Cerebellar cortex (tissue), 1 donor: ENCODE measurements around the gene SGSM2.

Experiments
- DNase-seq: peaks from one replicate; pipeline ENCODE4 v3.0.0-alpha.2; 2015; ENCODE audit warnings: low spot score

The SGSM2 gene

DNA sequence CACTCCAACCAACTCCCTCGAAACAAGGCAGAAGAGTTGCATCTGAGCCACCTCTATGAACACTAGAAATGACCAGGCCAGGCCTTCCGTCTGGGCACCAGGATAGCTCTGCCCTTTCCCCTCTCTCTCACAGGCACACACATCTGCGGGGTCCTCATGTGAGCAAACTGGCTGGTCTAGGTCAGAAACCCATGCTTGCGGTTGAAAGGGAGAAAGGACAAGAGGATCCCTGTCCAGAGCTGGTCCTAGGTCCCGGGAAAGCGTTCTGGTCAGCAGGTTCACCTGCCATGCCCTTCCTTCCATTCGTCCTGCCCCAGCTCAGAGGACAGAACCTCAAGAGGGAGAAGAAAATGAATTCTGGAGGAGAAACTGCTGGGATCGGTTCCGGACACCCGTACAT lies 60.9 kb downstream of the SGSM2 start:
- DNase-seq: no peak

GRCh38 chr17:2398655-2399571 lies 61.6 kb downstream of the SGSM2 start:
- DNase-seq: peak; percentile 59

DNA sequence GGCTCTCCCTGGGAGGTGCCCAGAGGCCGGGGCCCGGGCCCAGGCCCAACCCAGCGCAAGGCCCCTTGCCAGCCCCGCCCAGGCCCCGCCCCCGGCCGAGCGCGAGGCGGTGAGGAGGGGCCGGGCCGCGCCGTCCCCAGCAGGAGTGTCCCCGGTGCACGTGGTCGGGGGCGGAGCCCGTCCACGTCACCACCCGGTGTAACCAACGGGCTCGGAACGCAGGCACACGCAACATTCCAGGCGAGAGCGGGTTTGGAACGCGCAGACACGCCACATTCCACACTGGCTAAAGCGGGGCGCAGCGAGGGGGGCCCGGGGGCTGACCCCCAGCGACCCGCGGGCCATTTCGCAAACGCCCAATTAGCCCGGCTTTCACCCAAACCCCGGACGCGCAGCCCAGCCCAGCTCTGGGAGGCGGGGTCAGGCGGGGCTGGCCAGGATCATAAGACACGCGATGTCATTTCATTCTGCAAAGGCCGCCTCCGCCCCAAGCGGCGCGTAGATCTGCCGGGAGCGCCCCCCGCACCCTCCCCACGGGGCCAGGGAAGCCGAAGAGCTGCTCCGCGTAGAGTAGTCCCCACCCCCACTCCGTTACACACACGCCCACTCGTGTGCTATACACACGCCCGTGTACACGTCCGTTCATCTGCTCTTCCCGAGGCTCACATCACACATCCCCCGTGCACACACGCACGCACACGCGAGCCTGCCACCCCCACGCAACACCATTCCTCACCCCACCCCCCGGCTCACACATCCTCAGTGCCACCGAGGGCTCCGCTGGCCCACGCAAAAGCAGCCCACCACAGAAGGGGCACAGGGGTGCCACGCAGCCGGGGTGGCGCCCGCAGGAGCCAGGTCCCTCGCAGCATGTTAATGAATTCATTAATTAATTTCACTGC lies 62.5 kb downstream of the SGSM2 start:
- peak; percentile 92 for DNase-seq

- no peak for DNase-seq
These were observed 63.2 kb downstream of the SGSM2 start for GRCh38 chr17:2400474-2400866.

DNA sequence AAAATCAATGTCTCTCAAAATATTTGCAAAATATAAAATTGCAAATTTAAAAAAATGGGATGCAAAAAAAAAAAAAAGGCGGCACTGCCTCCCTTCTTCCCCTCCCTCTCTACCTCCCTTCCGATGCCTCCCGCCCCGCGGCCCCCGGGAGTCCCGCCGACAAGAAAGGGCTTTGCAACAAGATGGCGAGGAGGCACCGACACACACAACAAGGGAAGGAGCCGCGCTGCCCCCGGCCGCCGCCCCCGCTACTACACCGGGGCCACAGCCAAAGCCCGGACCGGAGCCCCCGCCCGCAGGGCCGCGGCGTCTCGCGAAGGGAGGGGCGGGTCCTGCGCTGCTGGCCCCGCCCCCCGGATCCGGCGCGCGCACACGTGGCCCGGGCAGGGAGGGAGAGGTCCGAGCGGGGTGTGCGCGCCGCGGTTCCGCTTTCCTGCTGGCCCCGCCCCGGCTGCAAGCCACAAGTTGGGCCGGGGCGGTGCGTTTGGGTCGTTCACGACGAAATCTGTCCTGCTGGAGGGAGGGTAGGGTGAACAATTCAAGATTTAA lies 63.6 kb downstream of the SGSM2 start, which contains the start of gene MNT:
Gene MNT, minus strand, starts transcription at position 184 of the 549 bp plus-strand sequence. CDS start 348 bp downstream, outside the sequence.
- peak; percentile 92 for DNase-seq

DNA sequence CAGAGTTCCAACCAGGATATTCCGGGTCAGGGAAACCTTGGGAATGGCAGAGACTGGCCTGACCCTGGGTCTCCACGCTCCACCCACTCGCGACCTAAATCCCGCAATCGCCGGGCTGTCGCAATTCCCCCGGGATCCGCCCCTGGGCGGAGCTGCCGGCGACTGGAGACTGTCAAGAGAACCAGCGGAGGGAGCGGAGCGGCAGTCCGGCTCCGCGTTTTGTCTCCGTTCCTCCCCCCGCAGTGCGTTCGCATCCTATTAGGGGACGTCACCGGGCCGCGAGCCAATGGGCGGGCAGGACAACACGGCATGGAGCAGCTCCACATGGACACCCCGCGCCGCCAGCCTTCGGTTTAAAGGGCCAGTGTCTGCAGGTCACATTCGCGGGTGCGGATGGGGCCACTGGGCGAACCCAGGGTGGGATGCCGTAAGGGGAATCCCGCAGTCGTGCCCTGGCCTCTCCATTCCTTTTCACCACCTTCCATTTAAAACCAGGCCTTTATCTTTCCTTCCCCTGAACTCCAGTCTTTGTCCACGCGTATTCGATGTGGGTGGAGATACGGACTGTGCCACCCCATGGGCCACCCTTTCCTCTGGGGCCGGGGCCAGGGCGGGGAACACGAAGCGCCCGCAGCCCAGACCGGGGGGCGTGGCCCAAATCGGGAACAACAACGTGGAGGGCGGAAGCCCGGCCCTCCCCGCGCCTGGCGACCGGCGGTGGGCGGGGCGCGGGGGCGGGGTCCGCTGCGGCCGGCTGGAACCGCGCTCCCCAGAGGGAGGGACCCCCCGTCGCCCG lies 64.3 kb downstream of the SGSM2 start:
- DNase-seq: peak; percentile 99

- DNase-seq: no peak
These were observed 65.2 kb downstream of the SGSM2 start for GRCh38 chr17:2402544-2402943.

DNA sequence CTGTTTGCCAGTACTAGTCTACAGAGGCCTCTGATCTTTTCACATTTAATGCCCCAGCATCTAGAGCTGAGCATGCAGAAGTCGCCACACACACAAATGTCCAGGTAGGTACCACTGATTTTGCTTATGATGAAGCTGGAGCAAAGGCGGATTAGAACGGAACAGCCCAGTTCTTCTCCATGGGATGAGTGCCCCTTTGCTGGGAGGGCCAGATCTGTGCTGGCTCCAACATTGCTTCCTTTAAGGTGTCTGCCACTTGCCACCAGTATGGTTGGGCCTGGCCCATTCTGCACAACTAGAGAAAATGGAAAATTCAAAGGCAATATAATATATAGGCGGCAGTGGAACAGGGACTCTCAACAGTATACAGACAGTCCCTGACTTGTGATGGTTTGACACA lies 65.7 kb downstream of the SGSM2 start:
- no peak for DNase-seq

DNA sequence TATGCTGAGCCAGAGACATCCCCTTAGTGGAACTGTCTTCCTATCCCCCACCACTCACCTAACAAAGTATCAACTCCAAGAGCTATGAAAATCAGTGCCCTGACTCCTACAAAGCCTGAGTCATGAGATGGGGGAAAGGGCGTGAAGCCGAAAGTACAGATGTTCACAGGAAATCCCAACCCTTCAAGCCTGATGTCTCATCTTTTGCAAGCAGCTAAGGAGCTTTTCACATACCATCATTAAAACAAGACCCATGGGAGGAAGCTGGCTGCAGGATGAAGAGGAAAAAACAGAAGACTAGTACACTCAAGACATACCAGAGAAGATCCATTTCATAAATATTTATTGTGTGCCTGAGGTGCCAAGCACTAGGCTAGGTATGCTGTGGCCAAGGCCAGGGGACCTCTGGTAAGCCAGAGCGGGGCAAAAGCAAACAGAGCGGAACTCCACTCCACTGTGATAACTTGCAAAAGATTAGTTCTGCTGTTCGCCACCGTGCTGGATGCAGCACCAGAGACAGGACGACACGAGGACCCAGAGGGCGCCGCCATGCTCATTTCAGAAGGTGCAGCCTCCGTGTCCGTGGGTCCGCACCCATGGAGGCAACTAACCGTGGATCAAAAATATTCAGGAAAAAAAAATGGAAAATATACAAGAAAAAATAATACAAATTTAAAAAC lies 68.1 kb downstream of the SGSM2 start:
- no peak for DNase-seq

DNA sequence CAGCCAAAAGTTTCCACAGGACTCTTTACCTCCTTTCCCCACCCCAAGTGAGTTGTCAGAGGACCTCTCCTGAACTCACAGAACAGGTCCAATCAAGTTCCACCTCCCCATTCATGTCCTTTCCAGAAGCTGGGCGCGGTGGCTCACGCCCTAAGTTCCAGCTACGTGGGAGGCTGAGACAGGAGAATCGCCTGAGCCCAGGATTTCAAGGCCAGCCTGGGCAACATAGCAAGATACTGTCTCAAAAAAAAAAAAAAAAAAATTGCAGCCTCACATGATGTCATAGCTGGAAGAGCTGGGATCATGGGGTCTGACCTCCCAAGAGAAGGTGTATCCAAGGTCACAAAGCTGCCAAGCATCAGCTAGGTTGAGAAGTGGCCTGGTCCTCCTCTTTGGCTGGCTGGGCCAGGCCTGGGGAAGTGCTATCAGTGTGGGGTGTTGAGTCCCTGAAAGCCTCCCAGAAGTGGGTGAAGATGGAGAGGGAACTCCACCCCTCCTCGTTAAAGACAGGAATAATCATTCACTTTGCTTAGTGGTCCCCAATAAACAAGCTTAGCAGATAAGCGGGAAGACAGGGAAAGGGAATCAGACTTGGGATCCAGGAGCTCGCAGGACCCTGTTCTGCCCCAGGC lies 69.1 kb downstream of the SGSM2 start:
- no peak for DNase-seq

- DNase-seq: no peak
These were observed 69.8 kb downstream of the SGSM2 start for GRCh38 chr17:2406903-2407790.

GRCh38 chr17:2410951-2411350 lies 73.7 kb downstream of the SGSM2 start:
- DNase-seq: no peak

GRCh38 chr17:2412561-2413021 lies 75.3 kb downstream of the SGSM2 start:
- DNase-seq: peak; percentile 89

GRCh38 chr17:2414446-2415064 lies 77.3 kb downstream of the SGSM2 start:
- no peak for DNase-seq

GRCh38 chr17:2415081-2415480 lies 77.8 kb downstream of the SGSM2 start:
- no peak for DNase-seq

- peak; percentile 94 for DNase-seq
These were observed 78.9 kb downstream of the SGSM2 start for GRCh38 chr17:2416010-2416734.

- DNase-seq: peak; percentile 78
These were observed 81.3 kb downstream of the SGSM2 start for GRCh38 chr17:2418572-2418971.

GRCh38 chr17:2419486-2419885 lies 82.2 kb downstream of the SGSM2 start:
- no peak for DNase-seq
